A549 (cell line): Measurements from ENCODE around the gene KCNAB1. TPM values are rescaled to one million over a fixed set of nuclear protein-coding genes. Genes with fewer than 3 reads are reported as not detected.

Experiments
- ATAC-seq, 2 experiments: fragments of 200-7000 bp in 1 of 2; fragments of >200 bp in 1 of 2; cut with Nextera tagmentation in 1 of 2; cut with Tn5 transposase in 1 of 2; 3 replicates each; pipeline versions ENCODE4 v1.8.0 to v1.9.1; 2018 to 2020; ENCODE audit warnings: mild to moderate bottlenecking in 1 of 2, moderate library complexity in 1 of 2
- CTCF ChIA-PET: fragments of 300-600 bp; sonication (Branson Sonifier 250); formaldehyde crosslinking; extraction: SDS; loops from one replicate; lab custom pipeline; 2021; ENCODE audit warnings: antibody characterized with exemption, inconsistent platforms; lab: Yijun Ruan, JAX
- POLR2A ChIA-PET: fragments of 350-600 bp; formaldehyde crosslinking; extraction: SDS; loops from one replicate; lab custom pipeline; 2021; ENCODE audit warnings: antibody characterized with exemption, inconsistent platforms; lab: Yijun Ruan, JAX
- DNase-seq, 2 experiments: peaks; one replicate each; pipeline versions ENCODE4 v3.0.0 to v3.0.0-alpha.2; 2011 to 2016; ENCODE audit warnings: low read depth in 1 of 2, low spot score in 1 of 2
- FAIRE-seq: peaks from 2 replicates; lab custom pipeline; 2011; peaks lifted over from hg19 to GRCh38; lab: Jason Lieb, UNC
- H3K27ac ChIP-seq, 2 experiments: fragments of >200 bp; sonication (Bioruptor Twin); formaldehyde crosslinking; 3 replicates each; pipeline ENCODE4 v1.5.1; 2016 to 2017
- H3K4me1 ChIP-seq: fragments of >200 bp; sonication (Bioruptor Twin); formaldehyde crosslinking; 3 replicates; pipeline ENCODE4 v1.6.1; 2016
- H3K4me2 ChIP-seq: fragments of >200 bp; sonication (Bioruptor Twin); formaldehyde crosslinking; 3 replicates; pipeline ENCODE4 v1.6.1; 2016
- H3K4me3 ChIP-seq: fragments of >200 bp; sonication (Bioruptor Twin); formaldehyde crosslinking; 3 replicates; pipeline ENCODE4 v1.5.1; 2016
- H3K9me3 ChIP-seq: fragments of >200 bp; sonication (Bioruptor Twin); formaldehyde crosslinking; 3 replicates; pipeline ENCODE4 v1.6.1; 2016
- CEBPB ChIP-seq, 2 experiments: fragments of >200 bp in 1 of 2; sonication (Bioruptor Twin) in 1 of 2; formaldehyde crosslinking in 1 of 2; IDR thresholded peaks; 2 replicates each; pipeline ENCODE4 v1.6.1; 2012 to 2016
- ESRRA ChIP-seq: fragments of 150-350 bp; IDR thresholded peaks from 2 replicates; pipeline ENCODE4 v1.6.1; 2014; ENCODE audit warnings: mild to moderate bottlenecking, low read length, borderline replicate concordance
- FOSB ChIP-seq: fragments of 250-450 bp; sonication (Bioruptor Pico); IDR thresholded peaks from 2 replicates; pipeline ENCODE4 v1.5.0; 2020; ENCODE audit warnings: mild to moderate bottlenecking, moderate library complexity
- FOSL2 ChIP-seq, 2 experiments: fragments of 450-650 bp in 1 of 2; fragments of >200 bp in 1 of 2; sonication (Bioruptor Twin) in 1 of 2; formaldehyde crosslinking; IDR thresholded peaks; 2 replicates each; pipeline versions ENCODE4 v1.5.0 to v1.6.1; 2016 to 2020; ENCODE audit warnings: mild to moderate bottlenecking in 1 of 2, moderate library complexity in 1 of 2
- JUNB ChIP-seq: fragments of >200 bp; sonication (Bioruptor Twin); formaldehyde crosslinking; IDR thresholded peaks from 2 replicates; pipeline ENCODE4 v1.6.1; 2016
- NPAS2 ChIP-seq: fragments of 250-450 bp; sonication (Bioruptor Pico); IDR thresholded peaks from 2 replicates; pipeline ENCODE4 v1.8.0; 2022; ENCODE audit warnings: mild to moderate bottlenecking, moderate library complexity, borderline replicate concordance
- PHF8 ChIP-seq: fragments of 200-600 bp; sonication (generic); IDR thresholded peaks from 2 replicates; pipeline ENCODE4 v1.6.1; 2016; ENCODE audit warnings: low read depth, mild to moderate bottlenecking, antibody characterized with exemption, moderate library complexity, borderline replicate concordance
- POLR2AphosphoS2 ChIP-seq: conservative IDR thresholded peaks from 2 replicates; pipeline ENCODE4 v1.6.1; 2012; ENCODE audit warnings: low read length, improper control_type of control experiment, inconsistent platforms
- RAD21 ChIP-seq, 2 experiments: fragments of >200 bp in 1 of 2; sonication (Bioruptor Twin) in 1 of 2; formaldehyde crosslinking in 1 of 2; IDR thresholded peaks in 1 of 2; conservative IDR thresholded peaks in 1 of 2; 2 replicates in 1 of 2; 3 replicates in 1 of 2; pipeline ENCODE4 v1.6.1; 2012 to 2018; ENCODE audit warnings: inconsistent platforms in 1 of 2
- RCOR1 ChIP-seq: fragments of 150-350 bp; IDR thresholded peaks from 2 replicates; pipeline ENCODE4 v1.6.1; 2014; ENCODE audit warnings: antibody characterized with exemption, low read length, low read depth
- SMC3 ChIP-seq: fragments of >200 bp; sonication (Bioruptor Twin); formaldehyde crosslinking; IDR thresholded peaks from 3 replicates; pipeline ENCODE4 v1.6.1; 2018; ENCODE audit warnings: inconsistent platforms
- ZC3H11A ChIP-seq: fragments of 450-650 bp; IDR thresholded peaks from 2 replicates; pipeline ENCODE4 v1.6.1; 2014; ENCODE audit warnings: antibody characterized with exemption, mild to moderate bottlenecking
- WGBS: methylation state at CpG from one replicate; pipeline ENCODE4 v1.1.6; 2017; ENCODE audit errors: missing lambda C conversion rate; 5-methylcytosine and 5-hydroxymethylcytosine counted together
- polyA plus RNA-seq, 4 experiments: library from polyadenylated mRNA; depleted of rRNA in 3 of 4; stranded (reverse); fragments of >200 nt; fragmentation: RNase III in 1 of 4; extraction: RNeasy Plus Mini Kit Qiagen cat#74134 plus additional on column Dnase treatment in 1 of 4; gene quantifications; 2 replicates in 3 of 4; 3 replicates in 1 of 4; pipeline ENCODE4 v1.2.3, GENCODE V29; 2011 to 2017
- TF ChIP-seq, protein P1 (sequence below): fragments of >200 bp; sonication (Bioruptor Twin); formaldehyde crosslinking; IDR thresholded peaks from 3 replicates; pipeline ENCODE4 v1.5.1; 2016
- TF ChIP-seq, protein P2 (sequence below): IDR thresholded peaks from 2 replicates; pipeline ENCODE4 v1.6.1; 2012
- TF ChIP-seq, protein P3 (sequence below): fragments of 200-600 bp; sonication (generic); IDR thresholded peaks from 2 replicates; pipeline ENCODE4 v1.6.1; 2016; ENCODE audit warnings: antibody characterized with exemption, mild to moderate bottlenecking, moderate library complexity
- TF ChIP-seq, protein P4 (sequence below): fragments of 150-350 bp; IDR thresholded peaks from 2 replicates; pipeline ENCODE4 v1.6.1; 2014; ENCODE audit warnings: low read depth, mild to moderate bottlenecking, low read length

Gene KCNAB1
- polyA plus RNA-seq, 2 of the 4 experiments (the other 2 are of a cell fraction): not detected

DNA sequence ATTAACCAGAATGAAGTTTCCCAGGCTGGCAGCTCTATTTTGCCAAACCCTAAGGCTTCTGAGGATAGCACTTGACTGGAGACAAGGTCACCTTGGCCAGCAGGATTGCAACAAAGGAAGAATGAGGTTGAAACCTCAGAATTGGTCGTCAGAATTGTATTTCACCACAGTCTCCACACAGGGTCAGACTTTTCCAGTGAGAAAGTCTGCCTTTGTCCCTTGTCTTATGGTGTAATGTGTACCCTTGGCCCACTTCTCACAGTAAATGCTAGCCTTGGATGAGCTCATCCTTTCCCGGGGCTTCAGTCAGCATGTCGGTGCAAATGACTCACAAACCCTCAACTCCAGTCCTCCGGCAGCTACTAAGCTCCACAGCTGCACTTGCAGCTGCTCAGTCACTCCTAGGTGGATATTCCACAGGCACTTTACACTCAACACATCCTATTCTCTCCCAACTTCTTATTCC is 414.8 kb downstream of the KCNAB1 start:
- FAIRE-seq: no peak

DNA sequence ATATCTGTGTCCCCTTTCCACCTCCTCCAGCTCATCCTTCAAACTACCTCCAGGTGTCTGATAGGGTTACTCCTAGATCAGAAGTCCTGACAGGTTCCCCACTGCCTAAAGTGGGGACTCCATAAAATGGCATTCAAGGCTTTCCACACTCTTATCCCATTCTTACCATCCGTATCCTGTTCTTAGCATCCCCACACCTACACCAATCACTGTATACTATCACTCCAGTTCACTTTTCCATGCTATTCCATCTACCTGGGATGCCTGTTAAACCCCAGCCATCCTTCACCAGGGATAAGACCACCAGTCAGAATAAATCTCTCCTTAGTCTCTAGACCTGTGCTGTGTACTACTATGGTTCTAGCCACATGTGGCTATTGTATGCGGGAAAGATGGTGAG is 415.4 kb downstream of the KCNAB1 start:
- ATAC-seq: peak; percentile 9 to 37; a peak in 4 of 6 replicates
- CTCF ChIA-PET: interaction anchor here (0.6 to 4.3 kb wide), 13 partner anchors 9 to 663 kb away, joined by 3 to 23 read pairs (median 7); partner anchors contain the start of gene SSR3

More for the DNA sequence above, 414.8 kb downstream of the KCNAB1 start:
- WGBS: 0% methylated on average over 4 of the region's 4 CpGs
- ChIA-PET CTCF (interaction anchor here (0.6 to 4.3 kb wide), 23 partner anchors 8 to 664 kb away, joined by 3 to 23 read pairs (median 3); partner anchors contain the start of gene SSR3), POLR2A (interaction anchor here (1.3 to 1.6 kb wide), 3 partner anchors 20 to 554 kb away, joined by 7 to 10 read pairs (median 9); partner anchors contain the start of genes SSR3 and TIPARP)
- ATAC-seq (peak; percentile 93 to 94), DNase-seq (peak; percentile 62 to 87)
- TF ChIP-seq, protein P1, sequence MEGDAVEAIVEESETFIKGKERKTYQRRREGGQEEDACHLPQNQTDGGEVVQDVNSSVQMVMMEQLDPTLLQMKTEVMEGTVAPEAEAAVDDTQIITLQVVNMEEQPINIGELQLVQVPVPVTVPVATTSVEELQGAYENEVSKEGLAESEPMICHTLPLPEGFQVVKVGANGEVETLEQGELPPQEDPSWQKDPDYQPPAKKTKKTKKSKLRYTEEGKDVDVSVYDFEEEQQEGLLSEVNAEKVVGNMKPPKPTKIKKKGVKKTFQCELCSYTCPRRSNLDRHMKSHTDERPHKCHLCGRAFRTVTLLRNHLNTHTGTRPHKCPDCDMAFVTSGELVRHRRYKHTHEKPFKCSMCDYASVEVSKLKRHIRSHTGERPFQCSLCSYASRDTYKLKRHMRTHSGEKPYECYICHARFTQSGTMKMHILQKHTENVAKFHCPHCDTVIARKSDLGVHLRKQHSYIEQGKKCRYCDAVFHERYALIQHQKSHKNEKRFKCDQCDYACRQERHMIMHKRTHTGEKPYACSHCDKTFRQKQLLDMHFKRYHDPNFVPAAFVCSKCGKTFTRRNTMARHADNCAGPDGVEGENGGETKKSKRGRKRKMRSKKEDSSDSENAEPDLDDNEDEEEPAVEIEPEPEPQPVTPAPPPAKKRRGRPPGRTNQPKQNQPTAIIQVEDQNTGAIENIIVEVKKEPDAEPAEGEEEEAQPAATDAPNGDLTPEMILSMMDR: peak; percentile 38
- TF ChIP-seq SMC3: peak; percentile 37; the same call in 2 of the 3 replicates
- peak; percentile 46 to 61; a peak in 2 of 4 replicates for TF ChIP-seq CEBPB (IDR thresholded peaks at IDR 0.05)
- TF ChIP-seq, protein P2, sequence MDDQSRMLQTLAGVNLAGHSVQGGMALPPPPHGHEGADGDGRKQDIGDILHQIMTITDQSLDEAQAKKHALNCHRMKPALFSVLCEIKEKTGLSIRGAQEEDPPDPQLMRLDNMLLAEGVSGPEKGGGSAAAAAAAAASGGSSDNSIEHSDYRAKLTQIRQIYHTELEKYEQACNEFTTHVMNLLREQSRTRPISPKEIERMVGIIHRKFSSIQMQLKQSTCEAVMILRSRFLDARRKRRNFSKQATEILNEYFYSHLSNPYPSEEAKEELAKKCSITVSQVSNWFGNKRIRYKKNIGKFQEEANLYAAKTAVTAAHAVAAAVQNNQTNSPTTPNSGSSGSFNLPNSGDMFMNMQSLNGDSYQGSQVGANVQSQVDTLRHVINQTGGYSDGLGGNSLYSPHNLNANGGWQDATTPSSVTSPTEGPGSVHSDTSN: no peak
- TF ChIP-seq ESRRA: peak; percentile 96
- peak; percentile 44; the same call in 1 of the 2 replicates for TF ChIP-seq FOSL2 (IDR thresholded peaks at IDR 0.05)
- TF ChIP-seq FOSL2 (CRISPR knock-in tag; IDR thresholded peaks at IDR 0.05): peak; percentile 81
- no peak for TF ChIP-seq PHF8
- TF ChIP-seq JUNB: peak; percentile 40; the same call in 1 of the 2 replicates
- no peak for TF ChIP-seq NPAS2
- peak; percentile 43 to 60; a peak in 4 of 5 replicates for TF ChIP-seq RAD21 (conservative IDR thresholded peaks at IDR 0.05 in 1 of 2, IDR thresholded peaks at IDR 0.05 in 1 of 2)
- Histone ChIP-seq H3K4me3 (no peak overlapping the region), H3K27ac (peak overlapping the region; percentile 31 to 73), H3K9me3 (no peaks in the 10 kb centered on the region), H3K4me2 (peak overlapping the region; percentile 46), H3K4me1 (peaks cover 41% of the 10 kb centered on the region)

DNA sequence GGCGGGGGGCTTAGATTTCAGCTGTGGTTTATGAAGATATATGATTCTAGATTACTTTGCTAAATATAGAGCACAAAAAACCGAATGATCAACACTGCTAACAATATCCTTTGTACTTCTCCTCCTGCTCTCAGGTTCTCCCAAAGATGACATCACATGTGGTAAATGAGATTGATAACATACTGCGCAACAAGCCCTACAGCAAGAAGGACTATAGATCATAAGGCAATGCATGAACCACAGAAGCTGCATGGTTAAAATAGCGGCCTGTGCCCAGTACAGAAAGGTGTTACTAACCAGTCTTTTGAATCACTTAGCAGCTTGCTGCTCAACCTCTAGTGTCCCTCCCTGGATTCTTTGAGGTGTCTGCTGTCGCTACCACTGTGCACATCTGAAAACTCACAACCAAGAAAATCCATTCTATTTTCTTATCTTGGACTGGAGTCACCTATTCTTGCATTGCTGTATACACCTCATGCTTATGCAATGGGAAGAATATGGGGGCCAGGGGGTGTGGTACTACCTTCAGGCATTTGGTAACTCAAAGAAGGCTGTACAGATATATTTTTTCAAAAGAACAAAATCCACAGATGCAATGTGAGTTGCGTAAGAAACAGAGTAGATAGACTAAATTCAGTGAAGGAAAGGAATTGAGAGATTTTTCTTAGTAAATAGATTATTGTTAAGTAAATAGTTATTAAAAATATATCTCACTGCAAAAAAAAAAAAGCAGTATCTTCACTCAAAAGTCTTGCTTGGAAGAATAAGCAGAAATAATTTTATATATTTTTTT is 416.3 kb downstream of the KCNAB1 start:
- peaks cover 41% of the 10 kb centered on the region for H3K4me1 ChIP-seq
- H3K4me2 ChIP-seq: no peak overlapping the region
- FAIRE-seq: no peak
- no peak for ATAC-seq
- CTCF ChIA-PET: interaction anchor here (0.9 to 4.3 kb wide), 4 partner anchors 137 to 601 kb away, joined by 3 to 23 read pairs (median 11); no protein-coding TSS in a partner anchor
- no peaks in the 10 kb centered on the region for H3K9me3 ChIP-seq
- 97% methylated on average over 6 of the region's 6 CpGs for WGBS
- no peak for DNase-seq
- H3K27ac ChIP-seq: no peak overlapping the region
- POLR2A ChIA-PET: interaction anchor here (1.5 kb wide), 1 partner anchor 18 kb away, joined by 4 read pairs; the partner anchor contains the start of gene SSR3
- H3K4me3 ChIP-seq: no peak overlapping the region
- 0 out of 4 replicates have a peak, but pooled peaks have one; percentile 15 to 27 for TF ChIP-seq CEBPB (IDR thresholded peaks at IDR 0.05)
- TF ChIP-seq, protein P3, sequence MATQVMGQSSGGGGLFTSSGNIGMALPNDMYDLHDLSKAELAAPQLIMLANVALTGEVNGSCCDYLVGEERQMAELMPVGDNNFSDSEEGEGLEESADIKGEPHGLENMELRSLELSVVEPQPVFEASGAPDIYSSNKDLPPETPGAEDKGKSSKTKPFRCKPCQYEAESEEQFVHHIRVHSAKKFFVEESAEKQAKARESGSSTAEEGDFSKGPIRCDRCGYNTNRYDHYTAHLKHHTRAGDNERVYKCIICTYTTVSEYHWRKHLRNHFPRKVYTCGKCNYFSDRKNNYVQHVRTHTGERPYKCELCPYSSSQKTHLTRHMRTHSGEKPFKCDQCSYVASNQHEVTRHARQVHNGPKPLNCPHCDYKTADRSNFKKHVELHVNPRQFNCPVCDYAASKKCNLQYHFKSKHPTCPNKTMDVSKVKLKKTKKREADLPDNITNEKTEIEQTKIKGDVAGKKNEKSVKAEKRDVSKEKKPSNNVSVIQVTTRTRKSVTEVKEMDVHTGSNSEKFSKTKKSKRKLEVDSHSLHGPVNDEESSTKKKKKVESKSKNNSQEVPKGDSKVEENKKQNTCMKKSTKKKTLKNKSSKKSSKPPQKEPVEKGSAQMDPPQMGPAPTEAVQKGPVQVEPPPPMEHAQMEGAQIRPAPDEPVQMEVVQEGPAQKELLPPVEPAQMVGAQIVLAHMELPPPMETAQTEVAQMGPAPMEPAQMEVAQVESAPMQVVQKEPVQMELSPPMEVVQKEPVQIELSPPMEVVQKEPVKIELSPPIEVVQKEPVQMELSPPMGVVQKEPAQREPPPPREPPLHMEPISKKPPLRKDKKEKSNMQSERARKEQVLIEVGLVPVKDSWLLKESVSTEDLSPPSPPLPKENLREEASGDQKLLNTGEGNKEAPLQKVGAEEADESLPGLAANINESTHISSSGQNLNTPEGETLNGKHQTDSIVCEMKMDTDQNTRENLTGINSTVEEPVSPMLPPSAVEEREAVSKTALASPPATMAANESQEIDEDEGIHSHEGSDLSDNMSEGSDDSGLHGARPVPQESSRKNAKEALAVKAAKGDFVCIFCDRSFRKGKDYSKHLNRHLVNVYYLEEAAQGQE: no peak

More for the DNA sequence above, 415.4 kb downstream of the KCNAB1 start:
- DNase-seq: no peak
- H3K9me3 ChIP-seq: no peaks in the 10 kb centered on the region
- H3K27ac ChIP-seq: peak overlapping the region; percentile 31 to 73; a peak in 5 of 6 replicates
- TF ChIP-seq JUNB: no peak
- TF ChIP-seq ZC3H11A: no peak
- TF ChIP-seq POLR2AphosphoS2: peak; percentile 60; the same call in 1 of the 2 replicates
- no peak for TF ChIP-seq FOSB (CRISPR knock-in tag)
- no peak for TF ChIP-seq RCOR1
- TF ChIP-seq, protein P4, sequence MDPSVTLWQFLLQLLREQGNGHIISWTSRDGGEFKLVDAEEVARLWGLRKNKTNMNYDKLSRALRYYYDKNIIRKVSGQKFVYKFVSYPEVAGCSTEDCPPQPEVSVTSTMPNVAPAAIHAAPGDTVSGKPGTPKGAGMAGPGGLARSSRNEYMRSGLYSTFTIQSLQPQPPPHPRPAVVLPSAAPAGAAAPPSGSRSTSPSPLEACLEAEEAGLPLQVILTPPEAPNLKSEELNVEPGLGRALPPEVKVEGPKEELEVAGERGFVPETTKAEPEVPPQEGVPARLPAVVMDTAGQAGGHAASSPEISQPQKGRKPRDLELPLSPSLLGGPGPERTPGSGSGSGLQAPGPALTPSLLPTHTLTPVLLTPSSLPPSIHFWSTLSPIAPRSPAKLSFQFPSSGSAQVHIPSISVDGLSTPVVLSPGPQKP: no peak
- POLR2A ChIA-PET: interaction anchor here (1.3 to 1.6 kb wide), 3 partner anchors 19 to 553 kb away, joined by 7 to 10 read pairs (median 9); partner anchors contain the start of genes SSR3 and TIPARP
- no peak overlapping the region for H3K4me3 ChIP-seq
- WGBS: 75% methylated on average over 2 of the region's 2 CpGs
- H3K4me1 ChIP-seq: peaks cover 41% of the 10 kb centered on the region
- H3K4me2 ChIP-seq: peak overlapping the region; percentile 46
- FAIRE-seq: no peak
